Aorta (tissue), 5 donors: Measurements from ENCODE around the gene ELOB. TPM values are rescaled to one million over a fixed set of nuclear protein-coding genes. Genes with fewer than 3 reads are reported as not detected.

Experiments used
- ATAC-seq: fragments of 200-7000 bp; cut with Tn5 transposase; one replicate; pipeline ENCODE4 v1.9.1; 2022; ENCODE audit warnings: moderate library complexity; ENCODE audit not compliant: low FRiP score
- DNase-seq, 2 donors: peaks; one replicate each; pipeline ENCODE4 v3.0.0-alpha.2; 2020
- H3K27ac ChIP-seq, 2 donors: one replicate each; pipeline ENCODE4 v1.5.1; 2013; ENCODE audit warnings: low read length in 2 of 2, mild to moderate bottlenecking in 2 of 2, moderate library complexity in 2 of 2, control low read depth in 1 of 2, inconsistent platforms in 1 of 2, low read depth in 1 of 2
- H3K27me3 ChIP-seq, 2 donors: one replicate each; pipeline ENCODE4 v1.6.1; 2013; ENCODE audit warnings: control low read depth in 1 of 2, low read length in 1 of 2, mild to moderate bottlenecking in 1 of 2, moderate library complexity in 1 of 2; ENCODE audit not compliant: insufficient read depth in 2 of 2, control insufficient read depth in 1 of 2
- H3K36me3 ChIP-seq, 2 donors: one replicate each; pipeline ENCODE4 v1.6.1; 2013; ENCODE audit warnings: control low read depth in 1 of 2, low read length in 1 of 2, mild to moderate bottlenecking in 1 of 2; ENCODE audit not compliant: insufficient read depth in 2 of 2, control insufficient read depth in 1 of 2
- H3K4me1 ChIP-seq, 2 donors: one replicate each; pipeline ENCODE4 v1.6.1; 2013; ENCODE audit warnings: low read length in 2 of 2, control low read depth in 1 of 2, mild to moderate bottlenecking in 1 of 2, moderate library complexity in 1 of 2; ENCODE audit not compliant: insufficient read depth in 2 of 2, control insufficient read depth in 1 of 2
- H3K4me3 ChIP-seq, 2 donors: one replicate each; pipeline ENCODE4 v1.5.1; 2013; ENCODE audit warnings: low read length in 2 of 2, control low read depth in 1 of 2, mild to moderate bottlenecking in 1 of 2
- H3K9me3 ChIP-seq: one replicate; pipeline ENCODE4 v1.6.1; 2013; ENCODE audit warnings: mild to moderate bottlenecking, low read length; ENCODE audit not compliant: control insufficient read depth
- WGBS, 2 donors: extraction: QIAGEN DNeasy Blood & Tissue Kit; methylation state at CpG; one replicate each; pipeline ENCODE4 v1.1.7; 2013; 5-methylcytosine and 5-hydroxymethylcytosine counted together
- intact Hi-C, 2 donors: fragments of 100-400 bp; cut with DNase I; formaldehyde crosslinking; loops; one replicate each; pipeline versions ENCODE4 v1.14.2 to v1.15.0; 2022
- polyA plus RNA-seq, 2 donors: library from polyadenylated mRNA; stranded (reverse); fragments of 200-250 nt; gene quantifications; one replicate each; pipeline ENCODE4 v1.2.3, GENCODE V29; 2013
- total RNA-seq, 2 donors: library from RNA; stranded (reverse); fragmentation: NEBNext Ultra II Directional; extraction: Animal tissue kit (Norgen Biotek cat#: 25700); gene quantifications; one replicate each; pipeline ENCODE4 v1.2.1, GENCODE V29; 2021
- donor health status: healthy with polysubstance abuse.
- donor health status: Bipolar disorder and iron deficiency.
- donor health status: DM: no; HTN: no; CAD: no.
- donor health status: DM: no; HTN: no; CAD: no.
- donor health status: DM: yes; HTN: yes; CAD: no.

ELOB gene
- total and polyA plus RNA-seq, 4 donors, result 146 to 843 (median 271) TPM

DNA sequence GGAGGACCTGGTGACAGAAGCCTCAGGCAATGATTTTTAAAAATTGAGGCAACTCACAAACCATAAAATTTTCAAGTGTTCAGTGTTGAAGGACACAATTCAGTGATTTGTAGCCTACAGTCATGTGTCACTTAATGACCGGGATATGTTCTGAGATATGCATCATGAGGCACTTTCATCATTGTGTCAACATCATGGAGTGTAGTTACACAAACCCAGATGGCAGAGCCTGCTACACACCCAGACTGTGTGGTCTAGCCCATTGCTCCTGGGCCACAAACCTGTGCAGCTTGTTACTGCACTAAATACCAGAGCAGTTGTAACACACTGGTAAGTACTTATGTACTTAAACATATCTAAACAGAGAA lies 22.8 kb upstream of the ELOB start:
- intact Hi-C loops, result no loop called here
- Histone ChIP-seq H3K27ac (no peak overlapping the region), H3K4me1 (no peaks in the 10 kb centered on the region), H3K36me3 (no peaks in the 10 kb centered on the region), H3K4me3 (no peak overlapping the region), H3K27me3 (peaks cover 0 to 1% of the 10 kb centered on the region in 2 donors), H3K9me3 (peaks cover 8% of the 10 kb centered on the region)
- ATAC-seq, result no peak
- no peak for DNase-seq
- 50 to 58% methylated on average over 1 of the region's 1 CpG for WGBS, 2 donors

DNA sequence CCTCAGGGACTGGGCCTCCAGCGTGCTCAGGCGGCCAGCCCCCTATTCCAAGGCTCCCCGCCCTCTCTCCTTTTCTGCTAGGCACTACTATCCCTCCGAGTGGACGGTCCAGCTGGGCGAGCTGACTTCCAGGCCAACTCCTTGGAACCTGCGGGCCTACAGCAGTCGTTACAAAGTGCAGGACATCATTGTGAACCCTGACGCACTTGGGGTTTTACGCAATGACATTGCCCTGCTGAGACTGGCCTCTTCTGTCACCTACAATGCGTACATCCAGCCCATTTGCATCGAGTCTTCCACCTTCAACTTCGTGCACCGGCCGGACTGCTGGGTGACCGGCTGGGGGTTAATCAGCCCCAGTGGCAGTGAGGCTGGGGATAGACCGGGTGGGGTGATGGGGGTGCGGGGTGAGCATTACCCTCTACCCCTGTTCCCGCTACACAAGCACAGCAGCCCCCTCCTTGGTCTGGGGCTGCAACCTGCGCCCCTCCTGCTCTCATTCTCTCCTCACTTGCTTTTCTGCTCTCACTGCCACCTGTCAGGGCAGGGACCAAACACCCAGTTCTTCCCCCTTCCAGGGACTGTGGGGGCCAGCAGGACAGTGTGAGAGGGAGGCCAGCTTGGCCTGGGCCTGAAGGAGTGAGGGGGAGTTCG lies 22.3 kb upstream of the ELOB start:
- H3K4me3 ChIP-seq, result no peak overlapping the region
- DNase-seq (peak; percentile 27 to 58), ATAC-seq (no peak)
- intact Hi-C loops, result no loop called here
- no peak overlapping the region for H3K27ac ChIP-seq
- H3K4me1 ChIP-seq, result no peaks in the 10 kb centered on the region
- 84 to 85% methylated on average over 21 of the region's 21 CpGs for WGBS, 2 donors
- H3K27me3 ChIP-seq, result peaks cover 0 to 1% of the 10 kb centered on the region in 2 donors
- H3K36me3 ChIP-seq, result no peaks in the 10 kb centered on the region
- H3K9me3 ChIP-seq, result peaks cover 5% of the 10 kb centered on the region

DNA sequence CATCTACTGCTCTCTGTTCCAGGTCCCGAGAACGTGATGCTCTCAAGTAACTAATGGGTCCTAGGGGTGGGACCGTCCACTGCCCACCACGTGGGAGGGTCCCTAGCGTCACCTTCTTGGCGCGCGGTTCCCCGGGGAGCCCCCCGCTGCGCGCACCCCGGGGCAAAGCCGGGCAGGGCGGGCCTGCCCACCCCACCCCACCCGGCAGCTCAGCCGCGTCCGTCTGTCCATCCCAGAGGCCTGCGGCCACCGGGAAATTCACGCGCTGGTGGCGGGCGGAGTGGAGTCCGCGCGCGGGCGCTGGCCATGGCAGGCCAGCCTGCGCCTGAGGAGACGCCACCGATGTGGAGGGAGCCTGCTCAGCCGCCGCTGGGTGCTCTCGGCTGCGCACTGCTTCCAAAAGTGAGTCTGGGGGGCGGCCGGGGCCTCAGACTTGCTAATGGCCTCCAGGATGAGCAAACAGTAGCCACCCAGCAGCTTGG lies 21.7 kb upstream of the ELOB start:
- intact Hi-C loops, result no loop called here
- DNase-seq (peak; percentile 37 to 70), ATAC-seq (no peak)
- Histone ChIP-seq H3K36me3 (no peaks in the 10 kb centered on the region), H3K4me1 (no peaks in the 10 kb centered on the region), H3K9me3 (no peaks in the 10 kb centered on the region), H3K27me3 (peaks cover 0 to 1% of the 10 kb centered on the region in 2 donors), H3K27ac (no peak overlapping the region), H3K4me3 (no peak overlapping the region)
- WGBS, 2 donors, result 73 to 79% methylated on average over 37 to 39 of the region's 39 CpGs

- Histone ChIP-seq H3K27ac (no peak overlapping the region), H3K9me3 (no peaks in the 10 kb centered on the region), H3K27me3 (peaks cover 0 to 1% of the 10 kb centered on the region in 2 donors), H3K4me3 (no peak overlapping the region), H3K4me1 (no peaks in the 10 kb centered on the region), H3K36me3 (no peaks in the 10 kb centered on the region)
- peak; percentile 19 to 46 for DNase-seq
- WGBS, 2 donors, result 63 to 64% methylated on average over 7 of the region's 7 CpGs
- no peak for ATAC-seq
- intact Hi-C loops, result no loop called here
These were observed 18.5 kb upstream of the ELOB start for GRCh38 chr16:2795395-2796143.

GRCh38 chr16:2792940-2793339 lies 15.9 kb upstream of the ELOB start:
- Histone ChIP-seq H3K4me1 (no peaks in the 10 kb centered on the region), H3K36me3 (no peaks in the 10 kb centered on the region), H3K27me3 (peaks cover 0 to 1% of the 10 kb centered on the region in 2 donors), H3K4me3 (no peak overlapping the region), H3K9me3 (no peaks in the 10 kb centered on the region), H3K27ac (no peak overlapping the region)
- ATAC-seq, result no peak
- 84 to 88% methylated on average over 10 of the region's 10 CpGs for WGBS, 2 donors
- DNase-seq, result no peak
- intact Hi-C loops, result no loop called here

GRCh38 chr16:2791174-2791573 lies 14.1 kb upstream of the ELOB start:
- Histone ChIP-seq H3K27me3 (no peaks in the 10 kb centered on the region), H3K4me3 (no peak overlapping the region), H3K9me3 (no peaks in the 10 kb centered on the region), H3K36me3 (no peaks in the 10 kb centered on the region), H3K27ac (no peak overlapping the region), H3K4me1 (no peaks in the 10 kb centered on the region)
- DNase-seq (peak; percentile 13 to 28), ATAC-seq (no peak)
- intact Hi-C loops, result no loop called here
- WGBS, 2 donors, result 75 to 76% methylated on average over 8 of the region's 8 CpGs

GRCh38 chr16:2790631-2791030 lies 13.6 kb upstream of the ELOB start:
- no peaks in the 10 kb centered on the region for H3K9me3 ChIP-seq
- no peak overlapping the region for H3K27ac ChIP-seq
- H3K4me3 ChIP-seq, result no peak overlapping the region
- H3K4me1 ChIP-seq, result no peaks in the 10 kb centered on the region
- ATAC-seq (no peak), DNase-seq (peak; percentile 21 to 41)
- 79 to 83% methylated on average over 4 to 5 of the region's 5 CpGs for WGBS, 2 donors
- no peaks in the 10 kb centered on the region for H3K36me3 ChIP-seq
- intact Hi-C loops, result no loop called here
- no peaks in the 10 kb centered on the region for H3K27me3 ChIP-seq

DNA sequence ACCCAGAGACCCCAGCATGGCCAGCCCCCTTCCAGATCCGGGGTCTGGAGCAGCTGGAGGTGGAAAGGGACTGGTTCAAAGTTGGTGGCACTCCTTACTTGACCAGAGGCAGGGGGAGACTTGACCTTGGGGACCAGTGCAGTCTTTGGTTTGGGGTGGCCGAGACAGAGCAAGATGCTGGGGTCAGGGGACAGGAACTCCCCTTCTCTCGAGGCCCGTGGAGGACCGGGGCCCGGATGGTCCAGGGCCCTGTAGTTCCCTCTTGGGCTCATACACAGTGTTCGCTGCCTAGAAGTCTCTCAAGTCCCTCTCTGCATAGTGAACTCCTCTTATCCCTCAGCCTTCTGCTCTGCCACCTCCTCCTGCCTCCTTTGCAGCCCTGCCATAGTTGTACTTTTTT lies 10.9 kb upstream of the ELOB start:
- intact Hi-C loops, result no loop called here
- 19 to 35% methylated on average over 5 to 7 of the region's 7 CpGs for WGBS, 2 donors
- Histone ChIP-seq H3K4me3 (no peak overlapping the region), H3K9me3 (no peaks in the 10 kb centered on the region), H3K27ac (no peak overlapping the region), H3K36me3 (no peaks in the 10 kb centered on the region), H3K27me3 (no peaks in the 10 kb centered on the region), H3K4me1 (no peaks in the 10 kb centered on the region)
- ATAC-seq (no peak), DNase-seq (peak; percentile 38 to 45)

- H3K4me3 ChIP-seq, result no peak within 1 kb of the TSS
- no peak within 1 kb of the TSS for H3K27ac ChIP-seq
- DNase-seq (peak; percentile 27 to 61), ATAC-seq (no peak)
- intact Hi-C loops, result no loop called here
- no peaks in the 10 kb centered on the region for H3K36me3 ChIP-seq
- H3K9me3 ChIP-seq, result no peaks in the 10 kb centered on the region
- no peaks in the 10 kb centered on the region for H3K27me3 ChIP-seq
- WGBS, 2 donors, result 24 to 43% methylated on average over 10 of the region's 10 CpGs
- H3K4me1 ChIP-seq, result no peaks in the 10 kb centered on the region
These were observed 10.3 kb upstream of the ELOB start, which contains the start of gene PRSS33 for GRCh38 chr16:2787406-2787805. TSS of gene PRSS33 (minus strand) at chr16:2787560. CDS start at chr16:2786547, 1,013 bp downstream.
